Ishikawa (cell line): ENCODE data around the gene ELP4.

ENCODE experiments used
- CEBPB ChIP-seq: IDR thresholded peaks from 2 replicates; pipeline ENCODE4 v1.6.1; 2012
- CREB1 ChIP-seq: IDR thresholded peaks from 2 replicates; pipeline ENCODE4 v1.6.1; 2012; ENCODE audit warnings: low read depth
- EGR1 ChIP-seq: IDR thresholded peaks from 2 replicates; pipeline ENCODE4 v1.6.1; 2012
- EP300 ChIP-seq: IDR thresholded peaks from 2 replicates; pipeline ENCODE4 v1.6.1; 2012; ENCODE audit warnings: borderline replicate concordance
- FOXM1 ChIP-seq: IDR thresholded peaks from 2 replicates; pipeline ENCODE4 v1.6.1; 2012; ENCODE audit warnings: low read depth, borderline replicate concordance
- NFIC ChIP-seq: IDR thresholded peaks from 2 replicates; pipeline ENCODE4 v1.6.1; 2012
- RAD21 ChIP-seq: IDR thresholded peaks from 2 replicates; pipeline ENCODE4 v1.6.1; 2012; ENCODE audit warnings: low read depth
- TAF1 ChIP-seq: IDR thresholded peaks from 2 replicates; pipeline ENCODE4 v1.6.1; 2012; ENCODE audit warnings: low read depth, mild to moderate bottlenecking
- TCF12 ChIP-seq: IDR thresholded peaks from 2 replicates; pipeline ENCODE4 v1.6.1; 2012; ENCODE audit warnings: low read depth
- TEAD4 ChIP-seq: IDR thresholded peaks from 2 replicates; pipeline ENCODE4 v1.6.1; 2012
- YY1 ChIP-seq: IDR thresholded peaks from 2 replicates; pipeline ENCODE4 v1.6.1; 2012; ENCODE audit warnings: low read depth
- ZBTB7A ChIP-seq: IDR thresholded peaks from 2 replicates; pipeline ENCODE4 v1.6.1; 2012; ENCODE audit warnings: low read depth
- TF ChIP-seq, protein P1 (sequence below): IDR thresholded peaks from 2 replicates; pipeline ENCODE4 v1.6.1; 2012
- TF ChIP-seq, protein P2 (sequence below): IDR thresholded peaks from 2 replicates; pipeline ENCODE4 v1.6.1; 2012
- TF ChIP-seq, protein P3 (sequence below): IDR thresholded peaks from 2 replicates; pipeline ENCODE4 v1.6.1; 2012; ENCODE audit warnings: low read depth, mild to moderate bottlenecking

The ELP4 gene

DNA sequence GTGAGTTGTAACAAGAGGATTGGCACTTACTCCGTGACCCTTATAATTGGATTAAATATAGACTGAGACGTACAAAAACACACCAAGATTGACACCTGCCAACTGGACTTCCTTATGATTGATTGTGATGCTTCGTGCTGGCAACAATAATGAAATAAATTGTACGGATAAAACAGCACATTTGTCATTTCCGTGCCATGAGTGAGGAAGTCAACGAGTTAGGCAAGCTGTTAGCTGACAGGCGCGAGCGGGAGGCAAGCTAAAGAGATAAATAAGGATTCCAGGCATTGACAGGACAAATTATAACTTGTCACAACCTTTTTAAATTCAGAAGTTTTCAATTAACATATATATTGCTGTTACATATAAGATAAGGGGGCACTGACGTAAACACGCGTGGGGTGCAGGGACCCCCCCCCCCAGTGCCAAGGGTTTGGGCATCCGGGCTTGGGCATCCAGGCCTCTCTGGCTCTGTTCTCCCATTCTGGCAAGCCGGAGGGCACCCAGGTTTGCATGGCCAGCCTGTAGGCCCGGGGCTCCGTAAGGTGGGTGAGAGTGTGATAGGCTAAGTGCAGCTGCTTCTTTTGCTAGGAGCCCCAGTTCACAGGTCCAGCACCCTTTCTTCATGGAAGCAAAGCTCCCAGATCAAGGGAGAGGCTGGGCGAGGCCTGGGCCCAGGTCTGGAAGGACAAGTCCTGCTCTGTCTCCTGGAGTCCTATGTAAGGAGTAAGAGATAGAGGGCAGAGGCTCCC lies 312.8 kb downstream of the ELP4 start:
- no peak for TF ChIP-seq TAF1
- no peak for TF ChIP-seq FOXM1
- TF ChIP-seq TCF12, result no peak
- TF ChIP-seq EP300, result no peak
- TF ChIP-seq, protein P1, sequence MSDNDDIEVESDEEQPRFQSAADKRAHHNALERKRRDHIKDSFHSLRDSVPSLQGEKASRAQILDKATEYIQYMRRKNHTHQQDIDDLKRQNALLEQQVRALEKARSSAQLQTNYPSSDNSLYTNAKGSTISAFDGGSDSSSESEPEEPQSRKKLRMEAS, result no peak
- TF ChIP-seq CEBPB, result no peak
- no peak for TF ChIP-seq RAD21
- TF ChIP-seq TEAD4, result no peak
- TF ChIP-seq, protein P2, sequence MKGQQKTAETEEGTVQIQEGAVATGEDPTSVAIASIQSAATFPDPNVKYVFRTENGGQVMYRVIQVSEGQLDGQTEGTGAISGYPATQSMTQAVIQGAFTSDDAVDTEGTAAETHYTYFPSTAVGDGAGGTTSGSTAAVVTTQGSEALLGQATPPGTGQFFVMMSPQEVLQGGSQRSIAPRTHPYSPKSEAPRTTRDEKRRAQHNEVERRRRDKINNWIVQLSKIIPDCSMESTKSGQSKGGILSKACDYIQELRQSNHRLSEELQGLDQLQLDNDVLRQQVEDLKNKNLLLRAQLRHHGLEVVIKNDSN, result no peak
- no peak for TF ChIP-seq CREB1
- no peak for TF ChIP-seq YY1
- TF ChIP-seq ZBTB7A, result no peak

DNA sequence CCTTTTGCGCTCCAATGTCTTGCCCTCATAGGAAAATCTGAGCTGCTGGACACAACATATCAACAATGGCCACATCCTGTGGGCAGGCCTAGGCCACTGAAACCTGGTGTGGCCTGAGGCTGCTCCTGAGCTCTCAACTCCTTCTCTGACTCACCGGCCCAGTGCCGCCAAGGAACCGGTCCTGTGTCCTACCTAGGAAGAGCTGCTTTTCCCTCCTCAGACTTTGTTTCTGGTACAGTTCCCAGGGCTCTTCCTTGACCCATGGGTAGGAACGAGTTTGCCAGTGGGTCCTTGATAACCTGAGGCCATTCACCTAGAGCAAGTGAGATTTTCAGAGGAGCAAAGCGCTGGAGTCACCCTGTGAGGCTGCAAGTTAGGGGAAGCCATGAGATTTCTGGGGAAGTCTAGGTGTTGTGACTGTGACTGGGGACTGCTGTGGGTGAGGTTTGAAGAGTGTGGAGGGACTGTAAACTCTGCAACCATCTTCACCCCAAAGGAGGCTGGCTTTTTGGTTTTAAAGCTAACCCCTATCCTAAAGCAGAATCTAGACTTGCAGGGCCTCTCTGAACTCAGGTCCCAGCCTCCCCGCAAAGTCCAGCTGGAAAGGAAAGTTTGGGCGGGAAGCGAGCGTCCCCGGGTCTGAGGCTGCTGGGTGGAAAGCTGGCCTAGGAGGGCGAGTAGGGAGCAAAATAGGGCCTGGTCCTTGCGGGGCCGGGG lies 313.5 kb downstream of the ELP4 start:
- TF ChIP-seq FOXM1 (no peak), TAF1 (no peak), TCF12 (no peak), CREB1 (no peak), EP300 (no peak), CEBPB (no peak), YY1 (no peak), EGR1 (no peak)
- TF ChIP-seq, protein P2, result no peak

DNA sequence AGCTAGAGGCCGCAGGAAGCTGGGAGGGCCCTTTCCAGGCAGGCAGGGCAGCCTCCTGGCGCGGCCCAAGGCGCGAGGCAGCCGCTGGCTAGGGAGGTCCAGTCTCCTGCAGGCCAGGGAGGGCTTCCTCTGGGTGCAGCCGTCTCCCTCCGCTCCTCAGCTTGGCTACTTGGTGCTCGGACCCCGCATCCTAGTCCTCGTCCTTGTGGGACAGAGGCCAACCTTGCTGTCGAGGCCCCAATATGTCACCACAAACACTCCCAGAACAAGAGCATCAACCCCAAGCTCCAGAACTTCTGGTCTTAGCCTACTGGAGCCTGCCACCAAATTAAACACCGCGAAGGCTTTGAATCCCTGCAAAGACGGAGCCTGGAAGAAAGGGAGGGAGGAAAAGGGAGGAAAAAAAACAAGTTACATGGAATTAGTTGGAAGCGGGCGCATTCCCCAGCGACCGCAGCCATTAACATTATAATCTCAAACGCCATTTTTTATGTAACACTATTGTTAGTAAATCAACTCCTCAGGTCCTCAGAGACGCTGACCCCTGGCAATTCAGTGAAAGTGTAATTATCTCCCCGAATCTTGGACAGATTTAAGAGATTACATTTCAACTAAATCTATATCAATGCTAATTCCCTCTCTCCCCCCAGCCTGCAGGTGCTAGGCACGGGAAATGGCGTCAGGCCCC lies 314.2 kb downstream of the ELP4 start:
- no peak for TF ChIP-seq EGR1
- no peak for TF ChIP-seq ZBTB7A
- TF ChIP-seq, protein P1, result no peak
- TF ChIP-seq, protein P3, sequence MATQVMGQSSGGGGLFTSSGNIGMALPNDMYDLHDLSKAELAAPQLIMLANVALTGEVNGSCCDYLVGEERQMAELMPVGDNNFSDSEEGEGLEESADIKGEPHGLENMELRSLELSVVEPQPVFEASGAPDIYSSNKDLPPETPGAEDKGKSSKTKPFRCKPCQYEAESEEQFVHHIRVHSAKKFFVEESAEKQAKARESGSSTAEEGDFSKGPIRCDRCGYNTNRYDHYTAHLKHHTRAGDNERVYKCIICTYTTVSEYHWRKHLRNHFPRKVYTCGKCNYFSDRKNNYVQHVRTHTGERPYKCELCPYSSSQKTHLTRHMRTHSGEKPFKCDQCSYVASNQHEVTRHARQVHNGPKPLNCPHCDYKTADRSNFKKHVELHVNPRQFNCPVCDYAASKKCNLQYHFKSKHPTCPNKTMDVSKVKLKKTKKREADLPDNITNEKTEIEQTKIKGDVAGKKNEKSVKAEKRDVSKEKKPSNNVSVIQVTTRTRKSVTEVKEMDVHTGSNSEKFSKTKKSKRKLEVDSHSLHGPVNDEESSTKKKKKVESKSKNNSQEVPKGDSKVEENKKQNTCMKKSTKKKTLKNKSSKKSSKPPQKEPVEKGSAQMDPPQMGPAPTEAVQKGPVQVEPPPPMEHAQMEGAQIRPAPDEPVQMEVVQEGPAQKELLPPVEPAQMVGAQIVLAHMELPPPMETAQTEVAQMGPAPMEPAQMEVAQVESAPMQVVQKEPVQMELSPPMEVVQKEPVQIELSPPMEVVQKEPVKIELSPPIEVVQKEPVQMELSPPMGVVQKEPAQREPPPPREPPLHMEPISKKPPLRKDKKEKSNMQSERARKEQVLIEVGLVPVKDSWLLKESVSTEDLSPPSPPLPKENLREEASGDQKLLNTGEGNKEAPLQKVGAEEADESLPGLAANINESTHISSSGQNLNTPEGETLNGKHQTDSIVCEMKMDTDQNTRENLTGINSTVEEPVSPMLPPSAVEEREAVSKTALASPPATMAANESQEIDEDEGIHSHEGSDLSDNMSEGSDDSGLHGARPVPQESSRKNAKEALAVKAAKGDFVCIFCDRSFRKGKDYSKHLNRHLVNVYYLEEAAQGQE, result no peak
- TF ChIP-seq CEBPB, result no peak

DNA sequence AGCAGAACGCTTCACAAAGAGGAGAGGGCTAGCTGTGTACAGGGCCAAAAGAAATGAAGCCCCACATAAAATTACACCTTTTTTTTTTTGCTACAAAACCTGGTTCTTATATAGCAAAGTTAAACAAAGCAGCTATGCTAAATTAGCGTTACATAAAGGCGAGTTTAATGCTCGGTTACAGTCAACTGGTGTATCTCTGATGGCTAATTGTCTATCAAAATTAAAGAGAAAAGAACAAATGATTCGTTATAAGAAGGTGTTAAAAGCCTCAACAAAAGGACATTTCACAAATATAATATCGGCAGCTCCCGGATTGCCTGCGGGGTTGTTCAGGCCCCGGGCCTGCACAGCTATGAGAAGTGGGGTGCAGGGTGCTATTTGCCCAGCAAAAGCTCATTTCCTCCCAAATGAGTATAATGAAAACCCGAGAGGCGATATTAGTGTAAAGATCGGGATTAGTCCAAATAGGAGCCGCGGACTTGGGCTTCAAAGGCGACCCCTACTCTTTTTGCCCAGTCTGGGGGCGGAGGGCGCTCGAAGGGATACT lies 314.8 kb downstream of the ELP4 start:
- TF ChIP-seq EGR1 (no peak), FOXM1 (no peak), TEAD4 (no peak), EP300 (no peak), CREB1 (no peak), RAD21 (no peak), YY1 (no peak), ZBTB7A (no peak), TCF12 (no peak), CEBPB (no peak), TAF1 (no peak), NFIC (no peak)
- TF ChIP-seq, protein P1, result no peak
- TF ChIP-seq, protein P3, result no peak
- TF ChIP-seq, protein P2, result no peak
